Cerebellar nuclear complex (tissue), 1 donor: ENCODE data around the gene RGS3.

Experiments used
- DNase-seq, 2 experiments: peaks; one replicate each; lab custom pipeline; 2025; lab: John Stamatoyannopoulos, UW

The RGS3 gene

DNA sequence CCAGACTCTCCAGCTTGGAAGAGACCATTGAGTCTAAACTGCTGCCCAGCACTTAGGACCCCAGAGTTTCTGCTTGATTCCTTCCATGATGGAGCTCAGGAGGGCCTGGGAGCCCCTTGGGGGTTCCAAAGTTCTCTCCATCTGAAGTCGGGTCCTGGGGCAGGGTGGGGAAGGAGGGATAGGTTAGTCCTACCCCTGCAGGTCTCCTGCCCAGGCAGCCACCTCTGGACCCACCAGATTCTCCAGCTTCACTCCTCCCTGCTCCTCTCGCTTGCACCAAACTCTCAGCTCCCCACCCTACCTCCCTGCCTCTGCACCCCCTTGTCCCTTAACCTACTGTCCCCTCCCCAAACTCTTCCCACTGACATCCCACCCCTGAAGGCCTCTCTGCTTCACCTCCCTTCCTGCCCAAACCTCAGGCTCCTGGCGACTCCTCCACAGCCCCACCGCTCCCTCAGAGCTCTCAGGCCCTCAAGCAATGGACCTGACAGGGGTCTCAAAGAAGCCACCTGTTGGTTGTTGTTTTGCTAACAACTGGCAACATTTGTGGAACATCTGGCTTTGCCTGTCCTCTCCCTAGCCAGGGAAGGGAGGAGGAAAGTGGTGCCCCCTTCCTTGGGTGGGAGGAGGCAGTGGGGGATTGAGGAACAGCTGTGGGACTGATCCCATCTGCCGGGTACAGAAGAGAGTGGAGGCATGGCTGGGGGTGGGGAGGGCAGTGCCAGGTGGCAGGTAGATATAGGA lies 137.5 kb downstream of the RGS3 start:
- DNase-seq = no peak

DNA sequence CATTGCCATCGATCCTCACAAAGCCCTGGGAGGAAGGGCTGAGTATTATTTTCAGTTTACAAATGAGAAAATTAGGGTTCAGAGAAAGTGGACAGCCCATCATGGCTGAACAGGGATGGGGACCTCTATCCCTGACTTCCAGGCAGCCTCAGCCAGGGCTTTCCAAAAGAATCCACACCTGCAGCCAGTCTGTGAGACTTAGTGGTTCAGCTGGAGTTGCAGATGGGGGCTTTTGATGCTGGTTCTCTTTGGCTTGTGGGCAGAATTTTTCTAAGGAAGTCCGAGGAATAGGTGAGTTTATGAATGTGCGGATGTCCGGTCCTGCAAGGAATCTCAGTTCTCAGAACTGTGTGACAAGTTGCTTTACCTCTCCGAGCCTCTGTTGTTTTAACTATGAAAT lies 138.1 kb downstream of the RGS3 start:
- DNase-seq = no peak

DNA sequence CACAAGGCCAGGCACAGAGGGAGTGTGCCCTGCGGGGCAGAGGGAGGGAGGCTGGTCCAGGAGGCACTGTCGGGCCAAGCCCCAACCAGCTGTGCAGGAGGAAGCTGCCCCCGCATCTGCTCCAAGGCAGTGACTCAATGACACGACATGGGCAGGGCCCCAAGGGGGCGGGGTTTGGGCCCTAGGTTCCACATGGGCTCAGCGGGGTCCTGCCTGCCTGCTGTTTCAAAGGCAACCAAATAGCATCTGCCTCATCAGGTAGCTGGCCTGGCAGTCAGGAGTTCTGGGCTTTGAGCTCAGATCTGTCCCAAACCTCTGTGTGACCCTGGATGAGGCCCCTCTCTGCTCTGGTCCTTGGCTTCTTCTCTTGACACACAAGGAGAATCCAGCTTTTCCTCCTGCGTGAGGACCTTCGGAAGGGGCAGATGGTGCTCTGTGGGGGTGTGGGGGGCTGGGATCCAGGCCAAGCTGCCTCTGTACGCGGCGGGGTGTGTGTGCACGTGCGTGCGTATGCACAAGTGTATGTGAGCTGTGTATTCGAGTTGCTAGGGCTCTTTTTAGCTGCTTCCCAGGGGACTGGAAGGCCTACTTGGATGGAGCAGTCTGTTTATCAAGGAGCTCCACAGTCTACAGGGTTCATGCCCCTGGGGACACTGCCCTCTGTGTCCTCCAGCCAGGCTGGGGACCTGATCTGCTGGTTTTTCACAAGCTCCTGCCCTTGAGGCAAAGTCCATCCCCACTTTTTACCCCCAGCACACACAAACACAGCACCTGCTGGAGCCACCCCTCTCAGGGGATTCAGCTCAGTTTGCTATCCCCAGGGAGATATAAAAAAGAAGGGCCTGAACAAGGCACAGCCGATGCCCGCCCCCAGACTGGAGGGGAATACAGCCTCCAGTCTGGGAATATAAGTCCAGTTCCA lies 138.9 kb downstream of the RGS3 start:
- DNase-seq = no peak

DNA sequence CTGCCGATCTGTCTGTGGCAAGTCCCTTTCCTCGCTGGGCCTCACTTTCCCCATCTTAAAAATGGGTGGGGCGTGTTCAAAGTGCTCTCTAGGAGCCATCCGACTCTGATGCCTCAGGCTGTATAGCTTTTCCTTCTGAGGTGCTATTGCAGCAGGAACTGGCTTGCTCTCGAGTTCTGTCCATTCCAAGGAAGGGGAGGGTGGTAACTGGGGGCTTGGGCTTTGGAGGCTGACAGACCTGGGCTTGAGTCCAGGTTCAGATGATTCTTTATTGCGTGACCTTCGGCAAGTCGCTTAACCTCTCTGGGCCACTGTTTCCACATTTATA lies 139.5 kb downstream of the RGS3 start:
- no peak for DNase-seq

DNA sequence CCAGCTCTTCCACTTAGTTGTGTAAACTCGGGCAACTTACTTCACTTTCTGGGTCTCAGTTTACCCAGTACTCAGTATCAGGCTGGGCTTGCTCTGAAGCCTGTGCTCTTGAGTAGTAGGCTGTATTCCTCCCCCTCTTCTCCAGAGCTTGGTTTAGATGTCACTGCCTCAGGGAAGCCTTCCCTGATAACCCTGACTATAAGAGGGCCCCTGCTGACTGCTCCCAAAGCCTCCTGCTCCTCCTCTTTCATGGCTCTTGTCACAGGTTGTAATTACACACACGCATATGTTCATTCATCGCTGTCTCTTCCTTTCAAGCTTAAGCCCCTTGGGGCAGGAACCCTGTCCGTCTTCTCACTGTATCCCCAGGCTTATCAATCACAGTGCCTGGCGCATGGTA lies 140.2 kb downstream of the RGS3 start:
- DNase-seq = no peak

DNA sequence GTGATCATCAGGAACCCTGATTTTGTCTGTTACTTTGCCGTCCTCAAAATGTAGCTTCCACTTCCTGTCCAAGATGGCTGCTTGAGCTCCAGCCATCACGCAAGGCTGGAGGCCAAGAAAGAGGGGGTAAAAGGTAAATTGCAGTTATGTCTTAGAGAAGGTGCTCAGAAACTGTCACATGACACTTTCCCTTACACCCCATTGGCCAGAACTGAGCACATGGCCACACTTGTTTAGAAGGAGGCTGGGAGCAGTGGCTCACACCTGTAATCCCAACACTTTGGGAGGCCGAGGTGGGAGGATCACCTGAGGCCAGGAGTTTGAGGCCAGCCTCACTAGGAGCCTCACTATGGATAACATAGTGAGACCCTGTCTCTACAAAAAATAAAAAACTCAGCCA lies 140.9 kb downstream of the RGS3 start:
- DNase-seq = no peak

DNA sequence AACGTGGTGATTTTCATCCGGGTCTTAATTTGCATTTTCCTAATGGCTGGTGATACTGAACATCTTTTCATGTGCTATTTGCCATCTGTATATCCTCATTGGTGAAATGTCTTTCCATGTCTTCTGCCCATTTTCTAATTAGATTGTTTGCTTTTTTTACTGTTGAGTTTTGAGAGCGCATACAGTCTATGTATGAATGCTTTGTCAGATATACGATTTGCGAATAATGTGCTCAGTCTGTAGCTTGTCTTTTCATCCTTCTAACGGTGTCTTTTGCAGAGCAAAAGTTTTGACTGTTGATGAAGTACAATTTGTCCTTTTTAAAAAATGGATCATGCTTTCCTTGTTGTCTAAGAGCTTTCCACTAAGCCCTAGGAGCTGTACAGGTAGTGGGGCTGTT lies 143.0 kb downstream of the RGS3 start:
- DNase-seq = no peak

DNA sequence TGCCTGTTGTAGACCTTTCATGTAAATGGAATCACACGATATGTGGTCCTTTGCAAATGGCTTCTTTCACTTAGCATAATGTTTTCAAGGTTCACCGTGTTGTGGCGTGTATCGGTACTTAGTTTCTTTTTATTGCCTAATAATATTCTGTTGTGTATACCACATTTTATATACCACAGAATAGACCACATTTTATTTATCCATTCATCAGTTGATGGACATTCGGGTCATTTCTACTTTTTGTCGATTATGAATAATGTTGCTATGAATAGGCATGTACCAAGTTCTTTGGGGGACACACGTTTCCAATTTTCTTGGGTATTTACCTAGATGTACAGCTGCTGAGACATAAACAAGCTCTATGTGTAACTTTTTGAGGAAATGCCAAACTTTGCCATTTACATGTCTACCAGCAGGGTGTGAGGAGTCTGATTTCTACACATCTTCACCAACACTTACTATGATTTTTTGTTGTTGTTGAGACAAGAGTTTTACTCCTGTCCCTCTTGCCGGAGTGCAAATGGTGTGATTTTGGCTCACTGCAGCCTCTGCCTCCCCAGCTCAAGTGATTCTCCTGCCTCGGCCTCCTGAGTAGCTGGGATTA lies 144.7 kb downstream of the RGS3 start:
- DNase-seq = no peak

DNA sequence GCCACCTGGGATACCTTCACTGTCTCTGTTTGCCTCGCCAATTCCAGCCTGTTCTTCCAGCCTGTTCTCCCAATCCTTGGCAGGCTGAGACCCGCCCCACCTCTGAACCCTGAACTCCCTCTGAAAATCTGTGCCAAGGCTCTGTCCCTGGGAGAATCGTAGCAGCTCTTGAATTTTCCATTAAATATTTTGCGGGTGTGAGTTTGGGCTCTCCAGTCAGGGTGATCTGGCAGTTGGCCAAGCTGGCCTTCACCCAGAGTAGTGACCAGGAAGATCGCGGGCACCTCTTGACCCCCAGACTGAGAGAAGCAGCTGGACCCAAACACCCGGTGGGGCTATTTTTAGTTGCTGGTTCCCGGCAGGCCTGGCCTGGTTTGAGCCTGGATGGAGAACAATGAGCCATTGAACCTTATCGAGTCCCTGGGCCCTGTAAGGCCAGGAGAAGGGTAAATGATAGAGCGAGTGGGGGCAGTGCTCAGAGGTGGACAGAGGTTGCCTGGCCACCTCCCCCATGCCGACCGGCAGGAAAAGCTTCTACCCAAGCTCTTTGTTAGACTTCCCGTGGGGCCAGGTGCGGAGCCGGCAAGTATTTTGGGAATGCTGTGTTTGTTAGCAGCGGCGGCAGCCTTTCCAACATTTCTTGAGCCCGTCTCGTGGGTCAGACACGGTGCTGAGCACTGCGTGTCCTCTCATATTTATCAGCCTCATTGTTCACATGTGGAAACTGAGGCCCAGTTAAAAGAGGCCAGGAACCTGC lies 146.2 kb downstream of the RGS3 start:
- DNase-seq = no peak

DNA sequence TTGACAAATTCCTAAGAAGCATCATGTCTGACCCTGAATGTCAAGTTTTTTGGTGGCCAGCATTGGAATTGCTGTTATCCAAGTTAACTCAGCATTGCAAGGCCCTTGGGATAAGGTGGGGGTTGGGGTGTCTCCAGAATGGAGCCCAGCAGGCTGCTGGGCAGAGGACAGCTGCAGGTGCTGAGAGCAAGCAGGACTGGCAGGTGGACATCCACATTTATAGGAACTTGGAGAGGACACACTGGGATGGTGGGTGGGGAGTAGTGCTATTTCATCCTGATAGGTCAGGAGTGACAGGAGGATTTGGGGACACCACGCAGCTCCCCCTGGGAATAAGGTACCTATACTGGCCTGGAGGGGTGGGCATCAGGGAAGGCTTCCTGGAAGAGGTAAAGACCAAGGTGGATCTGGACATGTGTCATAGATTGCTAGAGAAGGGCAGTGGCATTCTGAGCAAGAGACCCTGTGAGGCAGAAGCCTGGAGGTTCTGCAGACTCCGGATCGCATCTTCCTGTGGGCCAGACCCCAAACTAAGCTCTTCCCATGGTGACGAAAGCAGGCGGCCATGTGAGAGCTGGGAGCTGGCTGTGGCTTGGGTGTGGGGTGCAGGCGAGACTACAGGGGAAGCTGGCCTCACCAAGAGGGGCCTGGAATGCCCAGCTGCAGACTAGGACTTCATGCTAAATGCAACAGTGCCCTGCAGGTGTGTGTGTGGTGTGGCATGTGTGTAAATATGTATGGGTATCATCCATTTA lies 148.1 kb downstream of the RGS3 start:
- no peak for DNase-seq

DNA sequence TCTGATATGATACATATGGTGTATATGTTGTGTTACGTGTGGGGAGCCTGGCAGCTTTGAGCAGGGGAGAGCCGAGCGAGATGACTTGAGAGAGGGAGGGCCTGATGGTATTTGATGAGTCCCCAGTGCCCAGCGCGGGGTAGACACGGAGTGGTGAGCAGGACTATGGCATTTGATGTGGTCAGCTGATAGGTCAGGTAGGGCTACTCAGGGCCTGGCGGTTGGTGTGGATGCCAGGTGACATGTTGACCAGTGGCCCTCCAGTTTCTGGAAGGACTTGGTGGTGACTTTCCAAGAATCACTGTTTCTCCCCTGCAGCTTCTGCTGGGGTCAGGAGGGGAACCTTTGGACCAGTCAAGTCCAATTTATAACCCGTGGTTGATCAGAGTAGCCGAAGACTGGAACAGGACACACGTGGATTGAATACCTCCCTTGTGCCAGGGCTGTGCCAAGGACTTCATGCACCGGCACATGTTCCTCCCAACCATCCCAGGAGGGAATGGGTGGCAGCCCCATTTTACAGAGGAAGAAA lies 148.8 kb downstream of the RGS3 start:
- DNase-seq = no peak

DNA sequence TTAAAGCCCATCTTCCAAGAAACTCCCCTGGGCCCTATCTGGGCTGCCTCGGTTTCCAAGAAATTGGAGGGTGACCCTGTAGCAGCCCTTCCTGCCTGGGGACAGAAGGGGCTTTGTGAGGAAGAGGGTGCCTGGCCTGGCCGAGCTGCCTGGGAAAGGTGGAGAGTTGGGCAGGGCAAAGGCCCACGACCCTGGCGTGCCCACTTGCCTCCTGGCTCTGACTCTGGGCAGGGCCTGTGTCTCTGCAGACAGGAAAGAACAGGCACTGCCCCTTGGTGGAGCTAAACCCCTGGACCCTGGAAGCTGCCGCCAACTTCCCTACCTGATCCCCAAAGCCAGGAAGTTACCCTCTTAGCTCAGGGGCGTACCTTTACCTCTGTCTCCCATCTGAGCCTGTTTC lies 149.3 kb downstream of the RGS3 start:
- DNase-seq = no peak

DNA sequence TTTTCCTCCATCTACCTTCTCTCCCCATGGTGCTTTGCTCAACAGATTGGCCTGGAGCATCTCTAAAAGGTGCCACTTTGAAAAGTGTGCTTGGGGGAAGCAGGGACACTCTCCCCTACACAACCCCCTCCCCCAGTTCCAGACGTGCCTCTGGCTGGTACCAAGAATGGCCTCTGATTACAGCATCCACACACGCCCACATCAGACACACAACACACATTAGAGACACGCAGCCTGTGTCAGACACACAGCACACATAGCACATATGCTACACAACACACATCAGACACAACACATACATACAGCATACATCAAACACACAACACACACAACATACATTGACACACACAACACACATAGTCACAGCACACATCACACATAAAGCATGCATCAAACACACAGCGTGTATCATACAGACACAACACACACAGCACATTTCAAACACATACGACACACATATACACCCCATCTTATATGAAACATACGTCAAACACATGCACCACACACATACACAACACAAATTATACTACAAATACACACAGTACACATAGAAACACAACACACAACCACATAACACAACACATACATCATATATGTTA lies 150.4 kb downstream of the RGS3 start:
- no peak for DNase-seq

DNA sequence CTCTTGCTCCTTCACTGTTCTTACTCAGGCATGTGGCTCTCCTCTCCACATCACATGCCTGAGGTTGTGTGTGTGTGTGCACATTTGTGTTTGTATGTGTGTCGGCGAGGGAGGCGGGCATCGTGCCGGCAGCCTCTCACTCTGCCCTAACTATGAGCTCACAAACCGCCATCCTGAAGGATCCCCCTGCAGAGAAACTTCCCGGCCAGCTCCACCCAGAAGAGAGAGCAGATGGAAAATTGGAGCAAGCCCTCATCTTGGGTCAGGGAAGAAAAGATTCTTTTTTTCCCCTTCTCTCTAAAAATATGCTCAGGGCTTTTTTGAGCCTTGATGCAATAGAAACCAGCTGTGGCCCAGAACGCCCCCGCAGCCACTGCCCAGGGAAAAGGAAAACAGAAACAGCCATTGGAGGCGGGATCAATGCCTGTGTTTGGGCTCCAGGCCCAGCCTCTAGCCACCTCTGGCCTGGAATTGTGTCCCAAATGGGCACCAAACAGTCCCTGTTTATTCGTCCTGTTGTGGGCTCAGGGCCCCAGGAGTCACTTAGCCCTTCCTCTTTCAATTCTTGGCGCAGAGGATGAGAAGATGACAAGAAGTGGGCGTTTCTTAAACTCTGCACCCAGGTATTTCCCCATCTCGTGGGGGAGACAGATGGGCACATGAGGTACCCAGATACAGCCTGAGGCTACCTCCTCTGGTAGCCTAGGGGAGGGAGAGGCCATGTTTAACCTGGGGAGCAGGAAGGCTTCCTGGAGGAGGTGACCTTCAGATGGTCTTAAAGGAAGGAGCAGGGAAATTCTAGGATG lies 151.5 kb downstream of the RGS3 start:
- DNase-seq = no peak

DNA sequence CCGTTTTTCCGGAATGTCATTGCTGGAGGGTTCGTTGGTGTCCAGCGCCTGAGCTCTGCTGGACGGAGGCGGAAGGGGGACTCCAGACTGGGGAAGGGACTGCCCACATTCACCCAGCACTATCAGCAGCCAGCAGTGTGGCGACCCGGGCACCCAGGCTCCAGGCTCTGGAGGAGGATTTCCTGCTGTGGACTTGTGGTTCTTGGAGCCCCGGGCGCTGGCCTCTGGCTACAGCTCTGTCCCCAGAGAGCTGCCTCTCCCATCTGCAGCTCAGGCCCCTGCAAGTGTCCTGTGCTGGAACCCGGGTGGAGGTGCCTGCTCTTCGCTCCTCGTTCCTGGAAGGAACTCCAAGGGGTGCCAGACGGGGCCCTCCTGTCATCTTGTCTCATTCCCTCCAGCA lies 152.6 kb downstream of the RGS3 start:
- no peak for DNase-seq

DNA sequence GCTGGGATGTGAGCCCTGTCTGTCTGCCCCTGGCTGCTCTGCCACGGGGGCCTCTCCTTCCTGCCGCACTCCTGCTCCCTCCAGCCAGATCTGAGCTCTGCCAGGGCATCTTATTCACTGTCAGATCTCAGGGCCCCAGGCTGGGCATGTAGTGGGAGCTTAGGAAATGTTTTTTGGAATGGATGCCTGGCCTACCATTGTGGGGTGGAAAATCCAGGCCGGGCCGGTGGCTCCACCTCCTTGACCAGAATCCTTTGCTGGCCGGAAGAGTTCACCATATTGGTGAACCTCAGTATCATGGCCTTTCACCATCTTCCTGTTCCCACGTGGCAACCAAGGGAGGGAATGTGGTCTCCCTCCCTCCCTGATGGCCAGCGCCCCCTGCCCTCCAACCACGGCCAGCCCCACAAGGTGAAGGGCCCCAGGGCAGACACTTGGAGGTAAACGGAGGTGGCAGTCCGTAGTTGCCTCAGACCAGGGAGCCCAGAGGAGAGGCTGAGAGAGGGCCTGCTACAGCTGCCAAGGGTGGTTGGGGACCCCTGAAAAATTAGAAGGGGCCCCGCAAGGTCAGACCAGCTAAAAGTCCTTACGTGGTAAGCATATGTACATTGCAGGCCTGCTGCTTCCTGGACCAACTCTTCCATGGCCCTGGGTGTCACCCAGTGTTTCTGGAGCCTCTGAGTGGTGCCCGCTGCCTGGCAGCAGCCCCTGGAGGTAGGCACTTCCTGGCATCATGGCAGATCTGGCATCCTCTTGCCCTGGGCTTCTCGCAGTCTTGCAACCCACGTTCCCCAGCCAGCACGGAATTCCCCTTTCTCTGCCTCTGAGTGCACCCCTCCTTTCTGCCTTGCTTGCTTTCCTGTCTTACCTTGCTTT lies 153.3 kb downstream of the RGS3 start:
- no peak for DNase-seq

DNA sequence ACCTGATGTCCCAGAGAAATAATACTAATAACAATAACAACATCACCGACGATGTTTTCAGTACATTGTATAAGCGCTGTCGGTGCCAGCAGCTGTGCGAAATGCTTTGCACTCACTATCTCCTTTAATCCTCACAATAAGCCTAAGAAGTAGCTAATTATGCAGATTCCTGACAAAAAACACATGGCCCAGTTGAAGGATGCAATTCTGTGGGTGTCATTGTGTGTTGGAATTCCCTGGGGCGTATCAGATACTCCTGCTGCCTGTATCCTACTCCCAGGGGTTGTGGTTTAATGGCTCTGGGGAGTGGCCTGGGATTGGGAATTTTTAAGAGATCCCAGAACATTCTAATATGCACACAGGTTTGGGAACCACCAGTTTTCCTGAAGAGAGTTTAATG lies 154.0 kb downstream of the RGS3 start:
- no peak for DNase-seq

DNA sequence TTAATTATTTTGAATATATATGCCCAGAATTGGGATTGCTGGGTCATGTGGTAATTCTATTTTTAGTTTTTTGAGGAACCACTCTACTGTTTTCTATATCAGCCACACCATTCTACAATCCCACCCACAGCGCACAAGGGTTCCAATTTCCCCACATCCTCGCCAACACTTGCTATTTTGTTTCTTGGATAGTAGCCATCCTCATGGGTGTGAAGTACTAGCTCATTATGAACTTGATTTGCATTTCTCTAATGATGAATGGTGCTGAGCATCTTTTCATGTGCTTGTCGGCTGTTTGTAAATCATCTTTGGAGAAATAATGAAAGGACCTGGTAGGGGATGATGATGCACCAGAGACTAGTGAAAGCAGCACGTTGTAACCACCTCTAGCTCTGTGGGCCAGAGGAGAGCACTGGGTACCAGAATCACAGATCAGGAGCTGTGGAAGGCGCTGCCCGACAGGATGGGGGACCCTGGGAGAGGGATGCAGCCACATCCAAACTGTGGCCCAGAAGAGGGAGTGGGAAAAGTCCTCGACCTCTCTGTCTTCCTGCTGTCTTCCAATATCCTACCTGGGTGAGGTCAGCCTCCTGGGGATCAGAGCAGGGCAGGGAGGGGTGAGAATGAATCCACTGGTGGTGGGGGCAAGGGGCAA lies 155.4 kb downstream of the RGS3 start:
- no peak for DNase-seq
